Measurements from ENCODE around the gene RAP1GAP. TPM values are rescaled to one million over a fixed set of nuclear protein-coding genes. Genes with fewer than 3 reads are reported as not detected.
A peak's percentile ranks its signal among the peaks of the same experiment; 100 is the strongest.

The RAP1GAP gene
- total and polyA plus RNA-seq, 3 donors from 2014 or later = 7.4 to 8.4 (median 8.0) TPM

GRCh38 chr1:21649315-21649714 is 19.8 kb downstream of the RAP1GAP start:
- no peak overlapping the region for H3K27ac ChIP-seq
- 78% methylated on average over 2 of the region's 2 CpGs for WGBS, 2 donors
- no peak overlapping the region for H3K4me3 ChIP-seq
- no peak for DNase-seq
- intact Hi-C loops (cut with DNase I; ENCODE audit: low total_unique reads) = no loop called here
- no peaks in the 10 kb centered on the region for H3K36me3 ChIP-seq (ENCODE audit: low read depth, missing control alignments)
- peaks cover 6% of the 10 kb centered on the region for H3K4me1 ChIP-seq
- no peaks in the 10 kb centered on the region for H3K9me3 ChIP-seq
- TF ChIP-seq CTCF (IDR thresholded peaks at IDR 0.05) (no peak), POLR2A (IDR thresholded peaks at IDR 0.05) (no peak)
- H3K27me3 ChIP-seq = no peaks in the 10 kb centered on the region

GRCh38 chr1:21648791-21649190 is 20.4 kb downstream of the RAP1GAP start:
- DNase-seq = no peak
- Histone ChIP-seq H3K4me1 (peaks cover 6% of the 10 kb centered on the region), H3K27ac (no peak overlapping the region), H3K9me3 (no peaks in the 10 kb centered on the region), H3K27me3 (no peaks in the 10 kb centered on the region), H3K4me3 (no peak overlapping the region), H3K36me3 (ENCODE audit: low read depth, missing control alignments) (no peaks in the 10 kb centered on the region)
- 78 to 84% methylated on average over 6 to 8 of the region's 10 CpGs for WGBS, 2 donors
- intact Hi-C loops (cut with DNase I; ENCODE audit: low total_unique reads) = no loop called here
- TF ChIP-seq POLR2A (IDR thresholded peaks at IDR 0.05) (no peak), CTCF (IDR thresholded peaks at IDR 0.05) (no peak)

- intact Hi-C loops (cut with DNase I; ENCODE audit: low total_unique reads) = no loop called here
Observed at GRCh38 chr1:21648352-21648730, 20.8 kb downstream of the RAP1GAP start.

GRCh38 chr1:21647431-21648351 is 21.5 kb downstream of the RAP1GAP start:
- Histone ChIP-seq H3K36me3 (ENCODE audit: low read depth, missing control alignments) (no peaks in the 10 kb centered on the region), H3K4me3 (no peak overlapping the region), H3K27ac (no peak overlapping the region), H3K4me1 (peaks cover 6% of the 10 kb centered on the region), H3K9me3 (no peaks in the 10 kb centered on the region), H3K27me3 (no peaks in the 10 kb centered on the region)
- intact Hi-C loops (cut with DNase I; ENCODE audit: low total_unique reads) = no loop called here
- WGBS, 2 donors = 30 to 39% methylated on average over 18 to 19 of the region's 19 CpGs
- peak; percentile 81 for DNase-seq
- TF ChIP-seq POLR2A (IDR thresholded peaks at IDR 0.05) = no peak
- TF ChIP-seq CTCF (IDR thresholded peaks at IDR 0.05) = no peak

More at GRCh38 chr1:21648352-21648730, 20.8 kb downstream of the RAP1GAP start:
- Histone ChIP-seq H3K4me3 (no peak overlapping the region), H3K27ac (no peak overlapping the region), H3K9me3 (no peaks in the 10 kb centered on the region), H3K4me1 (peaks cover 6% of the 10 kb centered on the region), H3K36me3 (ENCODE audit: low read depth, missing control alignments) (no peaks in the 10 kb centered on the region), H3K27me3 (no peaks in the 10 kb centered on the region)
- DNase-seq = no peak
- TF ChIP-seq CTCF (IDR thresholded peaks at IDR 0.05) = no peak
- no peak for TF ChIP-seq POLR2A (IDR thresholded peaks at IDR 0.05)
- 38 to 62% methylated on average over 4 of the region's 4 CpGs for WGBS, 2 donors
